T-helper 2 cell treated with Interferon-gamma antibody and Interleukin-4, amounts not matched to agents 5 μg/mL and 100 μg/mL, for 36 hours (primary cell): Measurements from ENCODE around the gene PRKX.
"Not testable (repeated sequence)": the region's sequence is repeated elsewhere in the genome, so short reads cannot be mapped to it uniquely, and the experiment has no call there.

ENCODE experiments used
- DNase-seq: peaks from one replicate; pipeline ENCODE4 v3.0.0; 2021; ENCODE audit warnings: low spot score
- H3K27ac Mint-ChIP-seq: one replicate; pipeline ENCODE4 v1.8.0; 2021; ENCODE audit warnings: mild to moderate bottlenecking, mixed read lengths
- H3K27me3 Mint-ChIP-seq: one replicate; pipeline ENCODE4 v1.8.0; 2021; ENCODE audit warnings: low read depth, mixed read lengths
- H3K36me3 Mint-ChIP-seq: one replicate; pipeline ENCODE4 v1.8.0; 2021; ENCODE audit warnings: low read depth, mixed read lengths
- H3K4me1 Mint-ChIP-seq: one replicate; pipeline ENCODE4 v1.8.0; 2021; ENCODE audit warnings: low read depth, mixed read lengths
- H3K4me3 Mint-ChIP-seq: one replicate; pipeline ENCODE4 v1.8.0; 2022; ENCODE audit warnings: mild to moderate bottlenecking, moderate library complexity, mixed read lengths
- H3K9me3 Mint-ChIP-seq: one replicate; pipeline ENCODE4 v1.8.0; 2021; ENCODE audit warnings: mixed read lengths

PRKX gene

DNA sequence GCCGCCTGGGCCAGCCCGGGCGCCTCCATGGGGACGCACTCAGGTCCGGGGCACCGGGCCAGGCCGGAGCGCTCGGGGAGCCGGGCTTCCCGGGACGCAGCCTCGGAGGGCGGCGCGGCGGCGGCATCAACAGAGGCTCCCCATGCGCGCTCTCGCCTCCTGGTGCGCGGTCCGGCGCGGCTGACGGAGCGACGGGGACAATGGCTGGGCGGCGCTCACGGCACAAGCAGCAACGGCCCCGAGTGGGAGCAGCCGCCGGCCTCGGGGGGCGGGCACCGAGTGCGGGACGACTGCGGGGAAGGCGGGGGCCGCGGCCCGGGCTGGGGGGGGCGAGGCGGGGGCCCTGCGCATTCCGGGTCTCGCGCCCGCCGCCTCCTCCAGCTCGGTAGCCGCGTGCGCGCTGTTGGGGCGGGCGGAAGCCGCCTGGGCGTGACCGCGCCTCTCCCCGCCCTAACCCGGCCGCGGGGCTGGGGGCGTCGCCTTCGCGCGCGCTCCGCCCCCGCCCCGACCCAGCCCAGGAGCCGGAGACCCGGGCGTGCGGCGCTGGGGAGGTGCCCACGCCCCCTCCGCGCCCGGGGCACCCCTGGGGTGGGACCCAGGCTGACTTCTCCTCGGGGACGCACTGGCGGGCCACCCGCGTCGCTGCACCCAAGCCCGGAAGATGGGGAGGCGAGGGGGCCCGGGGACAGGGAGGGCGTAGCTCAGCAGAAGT lies at the start of gene PRKX:
PRKX (minus strand) TSS at position 425 of the 712 bp plus-strand sequence; CDS start at position 29, 396 bp downstream.
- no peaks in the 10 kb centered on the region for H3K9me3 Mint-ChIP-seq
- peak within 1 kb of the TSS; percentile 96 for H3K27ac Mint-ChIP-seq
- peak; percentile 68 for DNase-seq
- peaks cover 6% of the 10 kb centered on the region for H3K4me1 Mint-ChIP-seq
- peak within 1 kb of the TSS; percentile 98 for H3K4me3 Mint-ChIP-seq
- H3K36me3 Mint-ChIP-seq, result peaks cover 21% of the 10 kb centered on the region
- H3K27me3 Mint-ChIP-seq, result no peaks in the 10 kb centered on the region

DNA sequence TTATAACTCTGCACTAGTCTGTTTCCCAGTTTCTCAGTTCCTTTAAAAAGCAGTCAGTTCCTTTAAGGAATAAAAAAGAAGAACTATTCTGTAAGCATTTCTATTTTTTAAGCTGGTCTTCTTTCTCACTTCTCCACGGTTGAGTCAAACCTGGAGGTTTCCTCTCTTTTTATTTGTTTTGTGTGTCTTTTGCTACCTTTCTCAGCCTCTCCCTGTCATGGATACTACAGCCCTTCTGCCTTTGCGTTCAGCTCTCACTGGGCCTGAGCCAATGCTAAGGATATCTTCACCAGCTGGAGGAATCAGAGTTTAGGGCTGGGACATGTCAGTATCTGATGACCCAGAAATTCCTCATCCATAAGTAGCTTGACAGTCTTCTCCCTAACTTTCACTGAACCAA lies 49.7 kb upstream of the PRKX start:
- DNase-seq, result no peak
- Mint-ChIP-seq H3K4me3 (no peak overlapping the region), H3K36me3 (no peaks in the 10 kb centered on the region), H3K9me3 (peaks cover 10% of the 10 kb centered on the region), H3K27ac (no peak overlapping the region), H3K27me3 (peaks cover 16% of the 10 kb centered on the region), H3K4me1 (peaks cover 1% of the 10 kb centered on the region)

DNA sequence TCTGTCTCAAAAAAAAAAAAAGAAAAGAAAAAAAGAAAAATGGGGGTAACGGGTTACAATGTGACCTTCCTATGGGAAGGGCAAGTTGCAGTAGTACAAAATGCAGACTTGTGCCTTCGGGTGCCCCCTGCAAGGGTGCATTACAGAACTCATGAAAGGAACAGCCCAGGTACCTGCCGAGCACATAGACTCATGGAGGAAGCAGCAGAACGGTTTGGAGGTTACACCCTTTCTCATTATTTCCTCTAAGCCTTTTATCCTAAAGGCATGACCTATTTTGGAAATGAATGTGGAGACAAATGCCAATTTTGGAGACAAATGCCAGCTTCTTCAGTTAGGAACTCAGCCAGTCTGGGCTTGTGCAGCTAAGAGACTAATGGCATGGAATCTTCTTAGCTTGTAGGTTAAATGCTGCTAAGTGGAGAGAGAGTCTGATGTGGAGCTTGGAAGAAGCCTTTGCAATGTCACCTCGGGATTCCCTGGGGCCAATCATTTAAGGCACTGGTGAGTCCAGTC lies 44.1 kb upstream of the PRKX start:
- H3K4me3 Mint-ChIP-seq, result no peak overlapping the region
- no peaks in the 10 kb centered on the region for H3K36me3 Mint-ChIP-seq
- no peaks in the 10 kb centered on the region for H3K4me1 Mint-ChIP-seq
- no peaks in the 10 kb centered on the region for H3K9me3 Mint-ChIP-seq
- H3K27me3 Mint-ChIP-seq, result peaks cover 7% of the 10 kb centered on the region
- no peak for DNase-seq
- H3K27ac Mint-ChIP-seq, result no peak overlapping the region

DNA sequence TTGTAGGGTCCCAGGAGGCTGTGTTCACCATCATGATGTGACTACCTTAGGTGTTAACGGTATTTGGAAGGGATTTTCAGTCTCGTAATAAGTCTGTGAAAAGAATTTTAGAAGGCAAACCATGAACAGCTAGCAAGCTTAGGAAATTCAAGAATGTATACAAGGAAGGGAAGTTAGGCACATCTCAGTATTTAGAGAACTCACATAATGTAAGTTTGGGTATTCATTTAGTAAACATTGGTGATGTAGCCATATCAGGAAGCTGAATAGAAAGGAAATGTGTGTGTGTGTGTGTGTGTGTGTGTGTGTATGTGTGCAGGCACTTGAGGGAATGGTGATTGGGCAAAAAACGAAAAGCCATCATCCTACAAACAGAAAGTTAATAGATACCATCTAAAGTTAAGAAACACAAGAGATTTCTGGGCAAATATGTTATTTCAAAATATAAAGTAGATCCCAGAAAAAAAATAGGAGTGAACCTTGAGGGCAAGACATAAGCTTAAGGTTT lies 34.7 kb upstream of the PRKX start:
- Mint-ChIP-seq H3K27me3 (no peaks in the 10 kb centered on the region), H3K4me1 (peaks cover 33% of the 10 kb centered on the region), H3K4me3 (peak overlapping the region; percentile 30), H3K36me3 (peaks cover 8% of the 10 kb centered on the region), H3K27ac (peak overlapping the region; percentile 38), H3K9me3 (peaks cover 10% of the 10 kb centered on the region)
- DNase-seq, result no peak

DNA sequence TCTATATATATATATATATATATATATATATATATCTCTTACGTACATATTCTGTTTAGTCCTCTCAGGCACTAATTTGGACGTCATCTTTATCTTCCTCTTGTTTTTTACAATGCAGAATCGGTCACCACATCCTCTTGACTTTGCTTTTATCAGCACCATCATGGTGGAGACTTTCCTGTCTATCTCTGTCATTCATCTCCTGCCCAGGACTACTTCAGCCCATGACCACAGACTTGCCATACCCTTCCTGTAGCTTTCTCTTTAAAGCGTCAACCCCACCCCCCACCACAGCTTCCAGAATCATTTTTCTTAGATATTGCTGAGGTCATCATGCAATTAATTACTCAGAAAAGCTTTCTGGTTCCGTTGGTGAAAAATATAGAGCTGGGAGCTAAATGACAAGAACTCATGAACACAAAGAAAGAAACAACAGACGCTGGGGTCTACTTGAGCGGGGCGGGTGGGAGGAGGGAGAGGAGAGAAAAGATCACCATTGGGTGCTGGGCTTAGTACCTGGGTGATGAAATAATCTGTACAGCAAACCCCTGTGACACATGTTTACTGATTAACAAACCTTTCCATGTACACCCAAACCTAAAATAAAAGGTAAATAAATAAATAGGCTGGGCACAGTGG lies 30.5 kb upstream of the PRKX start:
- peaks cover 17% of the 10 kb centered on the region for H3K9me3 Mint-ChIP-seq
- H3K4me1 Mint-ChIP-seq, result peaks cover 36% of the 10 kb centered on the region
- peak; percentile 54 for DNase-seq
- H3K4me3 Mint-ChIP-seq, result peak overlapping the region; percentile 59
- H3K36me3 Mint-ChIP-seq, result peaks cover 13% of the 10 kb centered on the region
- no peaks in the 10 kb centered on the region for H3K27me3 Mint-ChIP-seq
- peak overlapping the region; percentile 91 for H3K27ac Mint-ChIP-seq

DNA sequence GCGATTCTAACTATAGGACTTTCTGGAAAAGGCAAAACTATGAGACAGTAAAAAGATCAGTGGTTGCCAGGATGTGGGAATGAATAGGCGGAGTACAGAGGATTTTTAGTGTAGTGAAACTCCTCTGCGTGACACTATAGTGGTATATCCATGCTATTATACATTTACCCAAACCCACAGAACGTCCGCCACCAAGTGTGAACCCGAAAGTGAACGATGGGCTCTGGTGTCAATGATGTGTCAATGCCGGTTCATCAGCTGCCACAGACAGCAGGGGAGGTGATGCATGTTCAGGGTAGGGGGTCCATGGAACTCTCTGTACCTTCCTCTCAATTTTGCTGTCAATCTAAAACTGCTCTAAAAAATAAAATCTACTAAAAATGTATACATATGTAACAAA lies 27.5 kb upstream of the PRKX start:
- Mint-ChIP-seq H3K4me1 (peaks cover 29% of the 10 kb centered on the region), H3K9me3 (peaks cover 11% of the 10 kb centered on the region)
- not testable (repeated sequence) for H3K36me3 Mint-ChIP-seq, H3K4me3 Mint-ChIP-seq, H3K27me3 Mint-ChIP-seq, DNase-seq, H3K27ac Mint-ChIP-seq

DNA sequence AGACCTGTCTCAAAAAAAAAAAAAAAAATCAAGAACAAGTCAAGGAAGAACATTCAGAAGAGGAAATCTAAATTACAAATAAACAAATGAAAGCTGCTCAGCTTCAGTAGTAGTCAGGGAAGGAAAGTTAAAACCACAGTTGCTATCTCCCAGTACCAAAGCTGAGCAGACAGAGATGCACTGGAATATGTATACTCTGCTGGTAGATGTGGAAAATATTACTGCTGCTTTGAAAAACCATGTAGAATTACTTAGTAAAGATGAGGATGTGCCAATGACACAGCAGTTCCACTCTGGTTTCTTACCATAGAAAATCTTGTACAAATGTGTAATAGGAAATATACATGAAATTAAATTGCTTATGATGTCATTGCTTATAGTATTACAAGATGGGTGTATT lies 25.1 kb upstream of the PRKX start:
- Mint-ChIP-seq H3K4me3 (peak overlapping the region; percentile 46), H3K27me3 (no peaks in the 10 kb centered on the region), H3K9me3 (peaks cover 11% of the 10 kb centered on the region), H3K36me3 (peaks cover 8% of the 10 kb centered on the region), H3K4me1 (peaks cover 20% of the 10 kb centered on the region), H3K27ac (peak overlapping the region; percentile 87)
- peak; percentile 17 for DNase-seq

DNA sequence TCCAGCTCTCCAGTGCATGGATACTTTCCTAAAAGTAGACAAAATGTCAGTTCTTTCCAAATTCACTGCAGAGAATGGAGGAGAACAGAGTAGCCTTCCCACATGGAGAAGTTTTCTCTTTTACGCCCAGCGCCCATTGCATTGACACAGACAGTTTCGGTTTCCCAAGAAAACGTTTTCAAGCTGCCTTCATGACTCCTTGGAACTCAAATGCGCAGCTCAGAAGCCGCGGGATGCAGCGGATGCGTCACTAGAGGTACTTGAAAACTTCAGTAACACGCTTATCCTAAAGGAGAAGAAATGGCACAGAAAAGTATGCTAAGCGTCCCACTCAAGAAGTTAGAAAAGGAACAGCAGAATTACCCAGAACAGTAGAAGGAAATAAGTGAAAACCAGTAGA lies 23.1 kb upstream of the PRKX start:
- DNase-seq, H3K4me3 Mint-ChIP-seq: not testable (repeated sequence)

DNA sequence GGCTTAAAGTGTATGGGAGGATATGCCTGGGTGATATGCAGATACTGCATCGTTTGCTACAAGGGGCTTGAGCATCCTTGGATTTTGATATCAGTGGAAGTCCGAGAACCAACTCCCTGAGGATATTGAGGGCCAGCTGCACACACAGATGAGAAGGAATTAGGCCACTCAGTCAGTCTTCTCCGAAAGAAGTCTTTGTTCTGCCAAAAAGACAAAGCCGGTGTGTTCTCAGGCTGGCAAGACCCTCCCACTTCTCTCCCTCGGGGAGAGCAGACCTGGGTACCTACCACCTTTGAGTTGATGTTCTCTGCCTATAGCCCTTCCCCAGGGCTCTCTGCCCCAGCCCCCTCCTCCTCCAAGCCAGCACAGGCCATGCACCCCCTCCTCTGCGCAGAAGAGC lies 22.4 kb upstream of the PRKX start:
- H3K9me3 Mint-ChIP-seq, result peaks cover 11% of the 10 kb centered on the region
- DNase-seq, H3K36me3 Mint-ChIP-seq: not testable (repeated sequence)

More for the DNA sequence above, 23.1 kb upstream of the PRKX start:
- not testable (repeated sequence) for H3K36me3 Mint-ChIP-seq, H3K27me3 Mint-ChIP-seq, H3K27ac Mint-ChIP-seq
- H3K4me1 Mint-ChIP-seq, result peaks cover 20% of the 10 kb centered on the region
- peaks cover 11% of the 10 kb centered on the region for H3K9me3 Mint-ChIP-seq

DNA sequence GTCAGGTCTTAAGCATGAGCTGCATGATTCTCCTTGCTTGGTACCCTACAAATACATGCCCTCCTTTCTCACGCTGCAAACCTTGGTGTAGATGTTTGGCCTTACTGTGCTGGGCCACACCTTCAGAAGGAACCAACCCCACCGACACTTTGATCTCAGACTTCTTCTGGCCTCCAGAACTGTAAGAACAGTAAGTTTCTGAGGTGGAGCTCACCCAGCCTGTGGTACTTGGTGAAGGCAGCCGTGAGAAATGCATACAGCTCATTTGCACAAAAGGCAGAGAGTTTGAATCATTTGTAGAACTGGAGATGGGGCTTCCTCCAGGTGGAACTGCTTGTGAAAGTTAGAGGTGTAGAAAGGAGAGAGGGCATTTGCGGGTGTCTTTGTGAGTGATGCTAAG lies 21.0 kb upstream of the PRKX start:
- H3K9me3 Mint-ChIP-seq, DNase-seq, H3K36me3 Mint-ChIP-seq, H3K4me3 Mint-ChIP-seq, H3K27me3 Mint-ChIP-seq: not testable (repeated sequence)
- Mint-ChIP-seq H3K27ac (peak overlapping the region; percentile 49), H3K4me1 (peaks cover 19% of the 10 kb centered on the region)

More for the DNA sequence above, 22.4 kb upstream of the PRKX start:
- H3K27ac Mint-ChIP-seq, H3K4me3 Mint-ChIP-seq, H3K27me3 Mint-ChIP-seq: not testable (repeated sequence)
- peaks cover 20% of the 10 kb centered on the region for H3K4me1 Mint-ChIP-seq

DNA sequence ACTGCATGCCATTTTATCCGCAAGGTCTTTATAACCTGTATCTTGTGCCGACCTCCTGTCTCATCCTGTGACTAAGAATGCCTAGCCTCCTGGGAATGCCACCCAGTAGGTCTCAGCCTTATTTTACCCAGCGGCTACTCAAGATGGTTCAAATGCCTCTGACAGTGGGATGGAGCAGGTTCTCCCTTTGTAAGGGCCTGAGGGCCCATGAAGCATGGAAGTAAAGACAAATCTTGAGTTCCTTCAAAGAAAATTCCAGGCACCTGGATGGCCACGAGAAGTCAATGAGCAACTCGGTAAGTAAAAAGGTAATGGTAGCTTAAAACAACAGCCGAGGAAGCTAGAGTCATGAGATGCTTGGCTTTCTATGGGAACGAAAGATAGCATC lies 19.6 kb upstream of the PRKX start:
- H3K27me3 Mint-ChIP-seq, result no peaks in the 10 kb centered on the region
- no peaks in the 10 kb centered on the region for H3K36me3 Mint-ChIP-seq
- peaks cover 10% of the 10 kb centered on the region for H3K4me1 Mint-ChIP-seq
- H3K4me3 Mint-ChIP-seq, result no peak overlapping the region
- no peaks in the 10 kb centered on the region for H3K9me3 Mint-ChIP-seq
- DNase-seq, result no peak
- H3K27ac Mint-ChIP-seq, result no peak overlapping the region

DNA sequence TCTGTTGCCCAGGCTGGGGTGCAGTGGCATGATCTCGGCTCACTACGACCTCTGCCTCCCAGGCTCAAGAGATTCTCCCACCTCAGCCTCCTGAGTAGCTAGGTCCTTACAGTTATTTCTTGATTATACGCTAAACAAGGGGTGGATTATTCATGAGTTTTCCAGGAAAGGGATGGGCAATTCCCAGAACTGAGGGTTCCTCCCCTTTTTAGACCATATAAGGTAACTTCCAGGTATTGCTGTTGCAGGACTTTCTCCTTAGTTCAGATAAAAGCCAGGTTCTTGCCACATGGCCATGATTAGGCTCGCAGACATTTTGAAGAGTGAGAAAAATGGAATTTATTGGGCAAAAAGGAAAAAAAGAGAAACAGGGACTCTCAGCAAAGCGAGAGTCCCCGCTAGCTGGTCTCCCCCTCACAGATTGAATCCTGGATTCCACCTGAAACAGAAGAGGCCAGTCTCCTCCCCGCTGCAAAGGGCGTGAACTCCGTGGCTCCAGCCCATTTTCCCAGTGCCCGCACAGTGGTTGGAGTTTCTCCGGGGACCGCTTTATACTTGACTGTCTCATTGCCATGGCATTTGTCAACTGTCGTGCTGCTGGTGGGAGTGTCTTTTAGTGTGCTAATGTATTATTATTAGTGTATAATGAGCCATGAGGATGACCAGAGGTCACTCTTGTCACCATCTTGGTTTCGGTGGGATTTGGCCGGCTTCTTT lies 19.0 kb upstream of the PRKX start:
- not testable (repeated sequence) for H3K27ac Mint-ChIP-seq, H3K27me3 Mint-ChIP-seq, H3K4me3 Mint-ChIP-seq, H3K4me1 Mint-ChIP-seq, H3K9me3 Mint-ChIP-seq, DNase-seq, H3K36me3 Mint-ChIP-seq

DNA sequence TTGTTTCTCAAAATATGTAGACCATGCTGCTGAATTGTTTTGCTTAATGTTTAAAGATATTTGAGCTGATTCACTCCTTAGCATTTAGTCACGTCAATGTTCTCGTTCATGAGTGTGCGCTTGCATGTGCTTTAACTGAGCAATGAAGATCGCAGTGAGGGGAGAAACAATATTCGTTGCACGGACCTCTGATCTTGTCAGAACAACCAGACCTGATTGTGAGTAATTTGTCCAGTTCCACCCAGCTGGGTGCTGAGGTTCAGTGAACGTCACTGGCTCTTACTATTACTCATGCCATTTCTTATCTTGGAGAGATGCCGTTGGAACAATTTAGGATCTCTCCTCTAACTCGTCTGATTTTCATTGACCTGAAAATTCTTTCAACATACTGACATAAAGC lies 15.0 kb upstream of the PRKX start:
- Mint-ChIP-seq H3K27me3 (no peaks in the 10 kb centered on the region), H3K4me1 (no peaks in the 10 kb centered on the region), H3K27ac (no peak overlapping the region), H3K36me3 (no peaks in the 10 kb centered on the region), H3K4me3 (no peak overlapping the region), H3K9me3 (no peaks in the 10 kb centered on the region)
- no peak for DNase-seq

DNA sequence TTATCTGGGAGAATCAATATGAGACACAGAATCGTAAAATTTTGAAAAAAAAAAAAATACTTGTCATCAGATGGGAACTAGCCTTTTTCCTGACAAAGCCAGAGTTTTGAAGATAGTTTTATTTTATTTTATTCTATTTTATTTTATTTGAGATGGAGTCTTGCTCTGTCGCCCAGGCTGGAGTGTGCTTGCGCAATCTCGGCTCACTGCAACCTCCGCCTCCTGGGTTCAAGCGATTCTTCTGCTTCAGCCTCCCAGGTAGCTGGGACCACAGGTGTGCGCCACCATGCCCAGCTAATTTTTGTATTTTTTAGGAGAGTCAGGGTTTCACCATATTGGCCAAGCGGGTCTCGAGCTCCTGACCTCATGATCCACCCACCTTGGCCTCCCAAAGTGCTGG lies 10.0 kb upstream of the PRKX start:
- not testable (repeated sequence) for H3K27ac Mint-ChIP-seq, H3K27me3 Mint-ChIP-seq, DNase-seq, H3K4me1 Mint-ChIP-seq, H3K36me3 Mint-ChIP-seq, H3K4me3 Mint-ChIP-seq, H3K9me3 Mint-ChIP-seq
